GM19099 (cell line): Measurements from ENCODE around the gene PAAF1.

Experiments
- POLR2A ChIP-seq: IDR thresholded peaks from 3 replicates; pipeline ENCODE4 v1.6.1; 2011; ENCODE audit warnings: low read depth; ENCODE audit not compliant: insufficient read length; ENCODE audit errors: extremely low read depth

The PAAF1 gene

GRCh38 chr11:73872749-73873357, 3.9 kb upstream of the PAAF1 start:
- no peak for TF ChIP-seq POLR2A

GRCh38 chr11:73875380-73875779, 1.4 kb upstream of the PAAF1 start:
- no peak for TF ChIP-seq POLR2A

- no peak for TF ChIP-seq POLR2A
These were observed 959 bp upstream of the PAAF1 start for GRCh38 chr11:73875840-73876239.

GRCh38 chr11:73878771-73879170, 2.0 kb downstream of the PAAF1 start:
- TF ChIP-seq POLR2A: no peak

GRCh38 chr11:73883856-73884255, 7.1 kb downstream of the PAAF1 start:
- TF ChIP-seq POLR2A: no peak

GRCh38 chr11:73888244-73888643, 11.4 kb downstream of the PAAF1 start:
- no peak for TF ChIP-seq POLR2A

GRCh38 chr11:73889019-73889418, 12.2 kb downstream of the PAAF1 start:
- TF ChIP-seq POLR2A: no peak

- no peak for TF ChIP-seq POLR2A
These were observed 12.7 kb downstream of the PAAF1 start for GRCh38 chr11:73889536-73889935.

GRCh38 chr11:73893041-73893440, 16.2 kb downstream of the PAAF1 start:
- TF ChIP-seq POLR2A: no peak

- no peak for TF ChIP-seq POLR2A
These were observed 18.0 kb downstream of the PAAF1 start for GRCh38 chr11:73894725-73895335.

GRCh38 chr11:73902303-73902702, 25.5 kb downstream of the PAAF1 start:
- TF ChIP-seq POLR2A: no peak

- no peak for TF ChIP-seq POLR2A
These were observed 30.4 kb downstream of the PAAF1 start for GRCh38 chr11:73907191-73907590.

GRCh38 chr11:73912026-73912425, 35.2 kb downstream of the PAAF1 start:
- TF ChIP-seq POLR2A: no peak

- TF ChIP-seq POLR2A: no peak
These were observed 36.7 kb downstream of the PAAF1 start for GRCh38 chr11:73913472-73913871.

- TF ChIP-seq POLR2A: no peak
These were observed 37.5 kb downstream of the PAAF1 start for GRCh38 chr11:73914284-73914683.

- no peak for TF ChIP-seq POLR2A
These were observed 39.6 kb downstream of the PAAF1 start for GRCh38 chr11:73916435-73916834.

GRCh38 chr11:73921180-73921579, 44.4 kb downstream of the PAAF1 start:
- no peak for TF ChIP-seq POLR2A
